Dermis blood vessel endothelial cell (primary cell): ENCODE measurements around the gene SLC6A1. TPM values are rescaled to one million over a fixed set of nuclear protein-coding genes. Genes with fewer than 3 reads are reported as not detected.
A peak's percentile ranks its signal among the peaks of the same experiment; 100 is the strongest.
"Not testable (repeated sequence)": the region's sequence is repeated elsewhere in the genome, so short reads cannot be mapped to it uniquely, and the experiment has no call there.

ENCODE experiments used
- DNase-seq: peaks from one replicate; pipeline ENCODE4 v3.0.0; 2010
- total RNA-seq: library from RNA; depleted of rRNA; stranded (reverse); fragments of >200 nt; gene quantifications from 2 replicates; pipeline ENCODE4 v1.2.3, GENCODE V29; 2014

The SLC6A1 gene
- total RNA-seq, 1 donor from 2014 or later: not detected

DNA sequence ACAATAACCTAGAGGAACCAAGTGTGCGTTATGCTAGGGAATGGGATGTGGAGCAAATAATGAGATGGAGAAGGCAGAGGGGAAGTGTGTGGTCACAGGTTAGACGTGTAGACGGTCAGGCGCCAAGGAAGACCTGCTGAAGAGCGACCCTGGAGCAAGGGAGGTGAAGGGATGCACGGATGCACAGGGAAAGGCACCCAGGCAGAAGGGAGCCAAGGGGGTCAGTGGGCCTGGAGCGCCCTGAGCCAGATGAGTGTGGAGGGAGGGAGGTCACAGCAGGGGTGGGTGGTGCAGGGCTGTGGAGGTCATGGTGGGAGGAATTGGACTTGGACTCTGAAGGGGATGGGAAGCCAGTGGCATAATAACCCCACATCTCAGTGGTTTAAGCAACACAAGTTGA lies 70.2 kb downstream of the SLC6A1 start:
- DNase-seq: no peak

GRCh38 chr3:11071096-11071755 lies 78.7 kb downstream of the SLC6A1 start:
- DNase-seq: no peak

DNA sequence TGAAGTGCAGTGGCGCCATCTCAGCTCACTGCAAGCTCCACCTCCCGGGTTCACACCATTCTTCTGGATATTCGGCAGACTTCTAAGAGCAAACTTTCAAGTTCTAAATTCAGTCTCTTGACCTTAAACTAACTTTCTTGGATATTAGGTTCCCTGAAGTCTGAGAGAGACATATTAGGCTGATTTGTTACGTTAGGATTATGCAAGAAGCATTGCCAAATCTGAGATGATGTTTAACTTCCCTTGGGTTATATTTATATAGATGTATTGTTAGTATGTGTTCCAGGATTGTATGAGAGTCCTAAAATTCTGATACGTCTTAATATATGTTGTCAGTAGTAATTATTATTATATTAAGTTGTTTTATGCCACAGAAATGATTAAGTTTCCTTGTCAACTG lies 80.1 kb downstream of the SLC6A1 start:
- DNase-seq: no peak

GRCh38 chr3:11074011-11074410 lies 81.5 kb downstream of the SLC6A1 start:
- DNase-seq: no peak

- no peak for DNase-seq
These were observed 81.9 kb downstream of the SLC6A1 start for GRCh38 chr3:11074451-11074850.

DNA sequence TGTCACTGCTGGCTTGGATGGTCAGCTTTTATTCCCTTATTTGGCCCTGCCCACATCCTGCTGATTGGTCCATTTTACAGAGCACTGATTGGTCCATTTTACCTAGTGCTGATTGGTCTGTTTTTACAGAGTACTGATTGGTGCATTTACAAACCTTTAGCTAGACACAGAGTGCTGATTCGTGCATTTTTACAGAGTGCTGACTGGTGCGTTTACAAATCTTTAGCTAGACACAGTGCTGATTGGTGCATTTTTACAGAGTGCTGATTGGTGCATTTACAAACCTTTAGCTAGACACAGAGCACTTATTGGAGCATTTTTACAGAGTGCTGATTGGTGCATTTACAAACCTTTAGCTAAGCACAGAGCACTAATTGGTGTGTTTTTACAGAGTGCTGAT lies 82.6 kb downstream of the SLC6A1 start:
- not testable (repeated sequence) for DNase-seq

- no peak for DNase-seq
These were observed 84.2 kb downstream of the SLC6A1 start for GRCh38 chr3:11076711-11077110.

DNA sequence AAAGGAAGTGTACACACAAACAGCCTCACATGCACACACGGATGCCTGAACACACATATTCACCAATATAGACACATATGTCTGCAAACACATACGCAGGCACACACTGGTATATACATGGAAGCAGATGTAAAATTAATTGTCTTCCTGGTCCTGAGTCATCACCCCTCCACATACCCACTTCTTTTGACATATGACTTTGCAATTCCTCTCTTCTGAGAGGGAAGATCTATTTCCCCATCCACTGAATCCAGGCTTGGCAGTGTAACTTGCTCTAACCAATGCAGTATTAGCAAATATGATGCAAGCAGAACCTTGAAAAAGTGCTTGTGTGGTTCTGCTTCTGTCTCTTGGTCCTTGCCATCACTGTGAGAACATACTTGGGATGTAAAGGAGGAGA lies 84.9 kb downstream of the SLC6A1 start:
- DNase-seq: no peak

- no peak for DNase-seq
These were observed 86.4 kb downstream of the SLC6A1 start for GRCh38 chr3:11078826-11079515.

DNA sequence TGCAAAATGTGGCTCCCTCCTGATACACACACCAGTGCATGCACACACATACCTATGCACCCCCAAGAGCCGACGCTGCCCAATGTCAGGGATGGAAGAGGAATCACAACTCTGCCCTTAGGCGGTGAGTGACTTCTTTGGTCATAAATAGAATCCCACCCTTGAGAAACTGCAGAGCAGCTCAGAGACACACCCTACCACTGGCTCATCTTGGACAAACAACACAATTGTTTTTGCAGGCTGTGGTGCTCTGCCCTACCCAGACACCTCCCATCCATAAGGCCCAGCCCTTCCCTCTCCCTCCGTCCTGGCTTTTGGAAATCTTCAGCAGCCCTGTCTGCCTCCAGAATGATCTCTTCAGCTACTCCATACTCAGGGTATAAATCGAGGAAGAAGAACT lies 87.9 kb downstream of the SLC6A1 start:
- DNase-seq: no peak

DNA sequence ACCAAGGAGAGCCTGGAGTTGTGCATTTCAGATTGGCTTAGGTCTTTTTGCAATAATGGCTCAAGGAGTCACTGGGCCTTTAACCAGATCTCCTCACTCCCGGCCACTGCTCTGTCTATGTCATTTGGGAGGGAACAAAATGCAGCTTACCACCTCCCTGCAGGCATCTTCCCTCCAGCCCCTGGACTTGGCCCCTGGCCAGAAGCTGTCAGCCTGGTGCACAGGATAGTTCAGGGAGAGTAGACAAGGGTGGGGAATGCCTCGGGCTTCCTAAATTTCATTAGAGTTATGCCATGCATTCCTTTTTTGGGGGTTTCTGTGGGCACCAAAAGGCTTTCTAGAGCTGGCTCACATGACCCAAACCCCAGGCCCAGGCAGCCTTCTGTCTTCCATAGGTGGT lies 91.5 kb downstream of the SLC6A1 start:
- DNase-seq: no peak

DNA sequence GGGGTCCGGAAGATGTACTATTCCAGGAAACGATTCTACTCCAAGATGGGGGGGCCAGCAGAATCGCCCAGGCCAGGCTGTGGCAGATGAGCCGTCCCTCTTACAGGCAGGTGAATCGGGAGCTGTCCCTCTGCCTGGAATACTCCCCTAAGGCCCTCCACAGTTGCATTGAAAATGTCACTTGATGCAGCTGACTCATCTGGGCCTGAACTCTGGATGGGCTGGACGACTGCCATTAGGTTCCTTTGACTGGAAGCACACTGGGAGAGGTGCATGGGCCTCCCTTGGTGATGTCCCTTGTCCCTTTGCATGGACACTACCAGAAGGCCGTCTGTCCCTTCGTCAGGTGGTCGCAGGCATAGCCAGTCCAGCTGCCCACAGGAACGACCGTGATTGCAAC lies 92.1 kb downstream of the SLC6A1 start:
- DNase-seq: no peak

- DNase-seq: no peak
These were observed 92.7 kb downstream of the SLC6A1 start for GRCh38 chr3:11085093-11085840.

- no peak for DNase-seq
These were observed 94.3 kb downstream of the SLC6A1 start for GRCh38 chr3:11086856-11087255.

- peak; percentile 27 for DNase-seq
These were observed 95.5 kb downstream of the SLC6A1 start for GRCh38 chr3:11088066-11088465.

- no peak for DNase-seq
These were observed 96.3 kb downstream of the SLC6A1 start for GRCh38 chr3:11088831-11089230.

Other genes with a start within 250 kb of the SLC6A1 start
- gene SLC6A11, start 176.5 kb upstream of the SLC6A1 start, total RNA-seq: not detected in 2 replicates
- gene HRH1, start 161.7 kb downstream of the SLC6A1 start, total RNA-seq: 6.1 TPM in 2 replicates